ENCODE data around the gene SFMBT1. TPM values are rescaled to one million over a fixed set of nuclear protein-coding genes. Genes with fewer than 3 reads are reported as not detected.

The SFMBT1 gene
- total and polyA plus RNA-seq, 2 experiments from 2014 or later, result 5.3 to 24.0 TPM

- no peak for TF ChIP-seq ZNF462 (CRISPR knock-in tag; IDR thresholded peaks at IDR 0.05)
Observed at GRCh38 chr3:52893723-52894122, 152.2 kb downstream of the SFMBT1 start (continued).

- no peak for DNase-seq (ENCODE audit: low spot score)
- Histone ChIP-seq H3K9me2 (ENCODE audit: insufficient read depth) (no peaks in the 10 kb centered on the region), H3K27me3 (ENCODE audit: insufficient read depth) (no peaks in the 10 kb centered on the region), H2AFZ (no peak overlapping the region), H3K4me2 (no peak overlapping the region), H3K4me3 (no peak overlapping the region), H3K36me3 (ENCODE audit: insufficient read depth) (no peaks in the 10 kb centered on the region; the same call in 1 of the 2 replicates), H4K20me1 (replicated peaks; ENCODE audit: insufficient read depth) (peaks cover 27% of the 10 kb centered on the region), H3F3A (replicated peaks; ENCODE audit: low read depth) (peaks cover 11% of the 10 kb centered on the region), H3K79me2 (replicated peaks; ENCODE audit: insufficient read depth) (peaks cover 58% of the 10 kb centered on the region), H3K4me1 (ENCODE audit: insufficient read depth) (peaks cover 8% of the 10 kb centered on the region), H3K27ac (ENCODE audit: low read depth) (no peak overlapping the region)
- ATAC-seq, result no peak
- Mint-ChIP-seq H3K4me1 (peaks cover 12% of the 10 kb centered on the region), H3K27ac (no peak overlapping the region), H3K4me3 (no peak overlapping the region), H3K27me3 (ENCODE audit: insufficient read depth, low read depth, poor library complexity) (no peaks in the 10 kb centered on the region), H3K9me3 (no peaks in the 10 kb centered on the region; the same call in 2 of the 3 replicates), H3K36me3 (ENCODE audit: low read depth) (peaks cover 5% of the 10 kb centered on the region; the same call in 1 of the 3 replicates)
- no peak for TF ChIP-seq ZNF462 (CRISPR knock-in tag; IDR thresholded peaks at IDR 0.05)
- TF ChIP-seq CTCF (conservative IDR thresholded peaks at IDR 0.05; ENCODE audit: low read depth in 2 of 2), result peak in 1 of 2 experiments; percentile 31; a peak in 2 of 4 replicates
Observed at GRCh38 chr3:52892625-52893311, 153.1 kb downstream of the SFMBT1 start.

All from GM23338 (cell line).